Subcutaneous abdominal adipose tissue (tissue), 5 donors: ENCODE data around the gene RAP1GAP2.
"Not testable (repeated sequence)": the region's sequence is repeated elsewhere in the genome, so short reads cannot be mapped to it uniquely, and the experiment has no call there.

Experiments used
- H3K27ac ChIP-seq: one replicate; pipeline ENCODE4 v1.7.0; 2013; ENCODE audit warnings: low read depth, mild to moderate bottlenecking, inconsistent platforms, low read length, moderate library complexity
- H3K27me3 ChIP-seq, 5 donors: one replicate each; pipeline ENCODE4 v1.7.0; 2013; ENCODE audit warnings: low read length in 5 of 5, inconsistent platforms in 1 of 5; ENCODE audit not compliant: control insufficient read depth in 5 of 5, insufficient read depth in 4 of 5
- H3K36me3 ChIP-seq, 5 donors: one replicate each; pipeline ENCODE4 v1.7.0; 2013; ENCODE audit warnings: low read length in 5 of 5; ENCODE audit not compliant: control insufficient read depth in 5 of 5, insufficient read depth in 5 of 5
- H3K4me1 ChIP-seq, 5 donors: one replicate each; pipeline ENCODE4 v1.7.0; 2013; ENCODE audit warnings: low read length in 5 of 5, mild to moderate bottlenecking in 3 of 5, moderate library complexity in 1 of 5; ENCODE audit not compliant: control insufficient read depth in 5 of 5, insufficient read depth in 5 of 5
- H3K4me3 ChIP-seq, 5 donors: one replicate each; pipeline ENCODE4 v1.7.0; 2013; ENCODE audit warnings: low read length in 5 of 5, low read depth in 1 of 5
- H3K9ac ChIP-seq, 5 donors: one replicate each; pipeline ENCODE4 v1.7.0; 2013; ENCODE audit warnings: low read length in 5 of 5, mild to moderate bottlenecking in 4 of 5, moderate library complexity in 3 of 5
- H3K9me3 ChIP-seq, 5 donors: one replicate each; pipeline ENCODE4 v1.7.0; 2013; ENCODE audit warnings: low read length in 5 of 5; ENCODE audit not compliant: control insufficient read depth in 5 of 5
- donor health status: healthy.
- donor health status: healthy.
- donor health status: healthy.
- donor health status: healthy.
- donor health status: healthy.

RAP1GAP2 gene

GRCh38 chr17:2991396-2992180, 195.3 kb downstream of the RAP1GAP2 start:
- H3K9ac ChIP-seq, H3K4me3 ChIP-seq, H3K27ac ChIP-seq, H3K9me3 ChIP-seq, H3K36me3 ChIP-seq, H3K27me3 ChIP-seq: not testable (repeated sequence)
- H3K4me1 ChIP-seq, result peaks cover 3 to 10% (median 7%) of the 10 kb centered on the region in 5 donors

- H3K4me3 ChIP-seq, result no peak overlapping the region
- H3K27me3 ChIP-seq, result peaks cover 0 to 2% (median 0%) of the 10 kb centered on the region in 5 donors
- H3K9ac ChIP-seq, result no peak overlapping the region
- no peak overlapping the region for H3K27ac ChIP-seq
- no peaks in the 10 kb centered on the region for H3K36me3 ChIP-seq
- peaks cover 3 to 16% (median 13%) of the 10 kb centered on the region in 5 donors for H3K4me1 ChIP-seq
- no peaks in the 10 kb centered on the region for H3K9me3 ChIP-seq
Observed at GRCh38 chr17:2994441-2994840, 198.2 kb downstream of the RAP1GAP2 start.

- Histone ChIP-seq H3K27me3 (peaks cover 0 to 2% (median 0%) of the 10 kb centered on the region in 5 donors), H3K27ac (no peak overlapping the region), H3K4me3 (no peak overlapping the region), H3K36me3 (no peaks in the 10 kb centered on the region), H3K9ac (peak overlapping the region in 1 of 5 donors; percentile 44), H3K9me3 (no peaks in the 10 kb centered on the region), H3K4me1 (peaks cover 3 to 16% (median 14%) of the 10 kb centered on the region in 5 donors)
Observed at GRCh38 chr17:2995377-2995776, 199.1 kb downstream of the RAP1GAP2 start.

GRCh38 chr17:2995886-2996809, 199.9 kb downstream of the RAP1GAP2 start:
- H3K4me1 ChIP-seq, result peaks cover 3 to 16% (median 14%) of the 10 kb centered on the region in 5 donors
- H3K4me3 ChIP-seq, result no peak overlapping the region
- no peaks in the 10 kb centered on the region for H3K9me3 ChIP-seq
- H3K9ac ChIP-seq, result peak overlapping the region in 1 of 5 donors; percentile 44
- H3K36me3 ChIP-seq, result no peaks in the 10 kb centered on the region
- peaks cover 0 to 2% (median 0%) of the 10 kb centered on the region in 5 donors for H3K27me3 ChIP-seq
- peak overlapping the region; percentile 14 for H3K27ac ChIP-seq

GRCh38 chr17:2996810-2997670, 200.8 kb downstream of the RAP1GAP2 start:
- no peak overlapping the region for H3K9ac ChIP-seq
- no peaks in the 10 kb centered on the region for H3K9me3 ChIP-seq
- H3K4me3 ChIP-seq, result no peak overlapping the region
- no peaks in the 10 kb centered on the region for H3K27me3 ChIP-seq
- H3K27ac ChIP-seq, result no peak overlapping the region
- H3K36me3 ChIP-seq, result no peaks in the 10 kb centered on the region
- peaks cover 3 to 19% (median 14%) of the 10 kb centered on the region in 5 donors for H3K4me1 ChIP-seq

- not testable (repeated sequence) for H3K9me3 ChIP-seq, H3K27ac ChIP-seq, H3K36me3 ChIP-seq, H3K27me3 ChIP-seq, H3K9ac ChIP-seq, H3K4me3 ChIP-seq
- H3K4me1 ChIP-seq, result peaks cover 3 to 34% (median 29%) of the 10 kb centered on the region in 5 donors
Observed at GRCh38 chr17:2998469-2998901, 202.2 kb downstream of the RAP1GAP2 start.

- Histone ChIP-seq H3K27me3 (no peaks in the 10 kb centered on the region), H3K9ac (no peak overlapping the region), H3K9me3 (no peaks in the 10 kb centered on the region), H3K4me3 (no peak overlapping the region), H3K36me3 (no peaks in the 10 kb centered on the region), H3K27ac (peak overlapping the region; percentile 24), H3K4me1 (peaks cover 5 to 39% (median 32%) of the 10 kb centered on the region in 5 donors)
Observed at GRCh38 chr17:3002538-3003295, 206.5 kb downstream of the RAP1GAP2 start.

- peak overlapping the region; percentile 24 for H3K27ac ChIP-seq
- peaks cover 0 to 2% (median 0%) of the 10 kb centered on the region in 5 donors for H3K36me3 ChIP-seq
- peak overlapping the region in 3 of 5 donors; percentile 26 to 56 (median 35) for H3K9ac ChIP-seq
- H3K4me1 ChIP-seq, result peaks cover 5 to 39% (median 32%) of the 10 kb centered on the region in 5 donors
- H3K4me3 ChIP-seq, result peak overlapping the region in 4 of 5 donors; percentile 34 to 54 (median 42)
- H3K9me3 ChIP-seq, result no peaks in the 10 kb centered on the region
- no peaks in the 10 kb centered on the region for H3K27me3 ChIP-seq
Observed at GRCh38 chr17:3003296-3004149, 207.3 kb downstream of the RAP1GAP2 start.
